HG02981 (cell line): ENCODE data around the gene TPPP2.
A peak's percentile ranks its signal among the peaks of the same experiment; 100 is the strongest.

Experiments used
- ATAC-seq: cut with Tn5 transposase; IDR thresholded peaks from one replicate; pipeline ENCODE4 v1.9.1; 2021; ENCODE audit warnings: mild to moderate bottlenecking, moderate library complexity; ENCODE audit not compliant: unreplicated experiment

TPPP2 gene

GRCh38 chr14:21056520-21057163, 26.6 kb downstream of the TPPP2 start:
- no peak for ATAC-seq

- no peak for ATAC-seq
Observed at GRCh38 chr14:21057803-21058675, 28.0 kb downstream of the TPPP2 start, which contains the start of gene RNASE8. Gene RNASE8, plus strand, starts transcription at chr14:21057822. Its CDS starts 71 bp downstream, at chr14:21057893.

DNA sequence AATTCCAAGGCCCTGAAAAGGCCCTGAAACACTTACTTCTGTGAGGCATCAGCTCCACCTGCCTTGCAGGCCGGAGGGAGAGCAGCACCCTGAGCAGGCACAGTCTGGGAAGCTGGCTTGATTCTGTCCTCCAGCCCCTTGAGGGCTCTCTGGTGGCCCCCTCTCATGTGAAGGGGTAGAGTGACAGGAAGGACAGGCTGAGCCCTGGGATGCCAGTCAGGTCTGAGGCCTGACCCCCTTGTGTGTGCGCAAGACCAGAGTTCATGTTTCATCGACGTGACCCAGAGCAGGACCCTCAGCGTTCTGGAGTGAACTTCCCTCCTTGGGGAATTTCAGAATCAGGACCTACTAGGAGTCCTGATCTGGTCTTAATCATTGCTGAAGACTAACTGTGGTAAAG, 28.9 kb downstream of the TPPP2 start:
- ATAC-seq: no peak

GRCh38 chr14:21059842-21060613, 30.0 kb downstream of the TPPP2 start:
- ATAC-seq: no peak

- no peak for ATAC-seq
Observed at GRCh38 chr14:21060614-21061346, 30.8 kb downstream of the TPPP2 start.

- no peak for ATAC-seq
Observed at GRCh38 chr14:21061347-21061668, 31.3 kb downstream of the TPPP2 start.

GRCh38 chr14:21063479-21063878, 33.5 kb downstream of the TPPP2 start:
- no peak for ATAC-seq

DNA sequence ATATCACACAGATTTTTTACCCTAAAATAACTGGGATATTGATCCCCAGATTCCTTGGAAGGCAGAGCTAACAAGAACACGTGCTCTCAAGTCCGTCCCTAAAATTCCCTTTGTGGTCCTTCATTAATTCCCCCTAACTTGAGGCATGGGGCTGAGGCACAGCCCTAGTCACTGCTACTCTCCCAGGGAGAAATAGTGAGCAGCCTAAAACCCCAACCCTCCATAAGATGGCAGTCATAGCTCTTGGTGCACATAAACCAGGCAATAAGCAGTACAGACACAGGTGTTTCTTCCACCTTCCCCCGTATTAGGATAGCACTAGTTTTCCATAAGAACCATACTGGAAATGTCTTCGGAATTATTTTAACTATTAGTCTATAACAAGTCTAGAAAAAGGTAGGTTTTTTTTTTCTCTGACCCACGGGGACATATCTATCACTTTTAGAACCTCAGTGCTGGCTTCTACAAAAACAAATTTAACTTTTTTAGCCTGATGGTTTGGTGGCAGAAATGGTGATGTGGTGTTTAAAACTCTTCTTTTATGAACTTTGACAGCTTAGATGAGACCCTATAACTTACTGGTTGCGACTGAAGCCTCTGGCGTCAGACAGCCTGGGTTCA, 37.0 kb downstream of the TPPP2 start:
- ATAC-seq: no peak

- ATAC-seq: no peak
Observed at GRCh38 chr14:21068521-21069387, 38.7 kb downstream of the TPPP2 start.

DNA sequence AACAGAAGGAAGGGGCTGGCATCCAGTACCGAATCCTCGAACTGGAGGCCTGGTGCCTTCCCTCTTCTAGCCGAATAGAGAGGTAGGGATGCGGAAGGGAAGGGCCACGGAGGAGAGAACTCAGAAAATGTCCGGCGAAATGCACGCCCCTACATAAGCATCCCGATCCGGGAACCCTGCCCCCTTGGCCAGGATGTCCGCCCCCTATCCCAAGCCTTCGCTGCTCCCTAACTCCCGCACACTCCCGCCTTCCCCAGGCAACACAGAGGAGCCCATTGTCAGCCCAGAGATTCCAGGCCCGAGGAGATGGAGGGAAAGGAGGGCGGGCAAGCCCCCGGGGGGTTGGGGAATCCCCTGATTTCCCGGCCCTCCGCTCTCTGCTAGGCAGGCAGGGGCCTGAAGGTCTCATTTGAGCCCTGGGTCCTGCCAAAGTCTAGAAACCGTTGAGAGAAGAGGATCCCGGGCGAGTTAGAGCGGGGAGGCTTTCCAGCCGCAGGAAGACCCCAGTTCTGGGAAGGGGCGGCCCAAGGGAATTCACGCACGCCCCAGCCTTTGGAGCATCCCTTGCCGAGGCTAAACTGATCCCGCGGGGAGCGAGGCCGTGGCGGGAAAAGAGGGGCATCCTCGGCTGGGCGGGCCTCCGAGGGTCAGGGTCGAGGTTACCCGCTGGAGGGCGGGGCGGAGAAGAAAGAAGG, 39.5 kb downstream of the TPPP2 start:
- no peak for ATAC-seq

GRCh38 chr14:21070083-21070609, 40.1 kb downstream of the TPPP2 start, which contains the start of gene ARHGEF40:
Gene ARHGEF40, plus strand, starts transcription at chr14:21070304. Its CDS starts 93 bp downstream, at chr14:21070397.
- no peak for ATAC-seq

DNA sequence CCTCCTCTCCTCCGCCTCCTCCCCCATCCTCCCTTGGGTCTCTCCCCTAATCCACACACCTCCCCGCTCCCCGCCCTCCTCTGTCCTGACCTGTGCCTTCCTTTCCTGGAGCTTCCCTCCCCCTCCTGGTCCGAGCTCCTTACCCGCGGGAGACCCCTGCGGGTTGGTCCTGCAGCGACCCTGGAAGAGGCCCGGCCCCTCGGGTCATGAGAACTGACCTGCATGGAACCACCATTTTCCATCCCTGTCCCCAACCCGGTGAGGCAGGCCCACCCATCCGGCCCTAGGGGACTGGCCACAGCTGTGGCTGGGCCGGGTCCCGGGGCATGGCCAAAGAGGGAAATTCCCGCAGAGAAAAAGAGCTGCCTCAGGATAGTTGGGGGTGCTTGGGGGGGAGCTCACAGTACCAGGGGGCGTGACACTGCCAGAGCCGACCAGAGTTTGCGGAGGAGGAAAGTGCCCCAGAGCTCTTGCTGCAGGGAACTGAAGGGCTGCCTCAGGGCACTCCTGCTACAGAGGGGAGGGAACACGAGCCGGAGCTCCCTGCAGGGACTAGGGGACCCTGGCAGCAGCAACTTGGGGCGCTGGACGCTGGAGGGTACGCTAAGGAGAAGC, 40.7 kb downstream of the TPPP2 start:
- peak; percentile 11 for ATAC-seq

DNA sequence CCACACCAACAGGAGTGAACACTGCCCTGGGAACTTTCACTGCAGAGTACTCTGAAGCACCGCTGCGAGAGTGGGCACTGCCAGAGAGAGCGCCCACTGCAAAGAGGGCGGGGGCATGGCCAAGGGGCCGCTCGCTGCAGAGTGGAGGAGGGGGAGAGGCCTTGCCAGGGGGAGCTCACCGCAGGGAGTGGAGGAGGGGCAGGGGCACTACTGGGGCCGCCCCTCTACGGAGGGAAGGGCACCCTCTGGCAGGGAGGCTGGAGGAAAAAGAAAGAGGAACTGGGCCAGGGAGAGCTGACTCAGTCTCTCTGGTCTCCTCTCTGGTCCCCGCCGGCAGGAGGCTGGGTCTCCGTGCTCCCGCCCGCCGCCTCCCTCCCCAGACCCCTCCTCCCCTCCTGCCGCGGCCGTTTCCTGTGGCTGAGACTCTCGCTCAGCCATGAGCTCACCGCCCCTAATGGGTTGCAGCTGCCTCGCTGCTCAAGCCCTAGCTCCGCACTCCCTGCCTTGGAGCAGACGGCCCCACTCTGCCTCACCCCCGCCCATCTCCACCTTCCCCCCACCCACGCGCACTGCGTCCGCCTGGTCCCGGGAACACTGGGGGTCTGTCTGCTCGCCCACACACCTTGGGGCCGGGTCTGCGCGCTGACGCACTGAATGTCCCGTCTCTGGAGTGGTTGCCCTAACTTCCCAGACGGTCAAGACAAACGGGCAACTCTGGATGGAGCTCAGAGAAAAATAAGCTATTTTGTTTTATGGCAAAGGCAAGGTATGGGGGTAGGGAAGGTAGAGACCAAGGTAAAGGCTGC, 41.4 kb downstream of the TPPP2 start:
- ATAC-seq: peak; percentile 60

GRCh38 chr14:21072031-21072473, 42.0 kb downstream of the TPPP2 start:
- ATAC-seq: no peak

- no peak for ATAC-seq
Observed at GRCh38 chr14:21072781-21073339, 42.8 kb downstream of the TPPP2 start.

- no peak for ATAC-seq
Observed at GRCh38 chr14:21073921-21074320, 43.9 kb downstream of the TPPP2 start.
